GM12874 (cell line): Measurements from ENCODE around the gene EZH2.

Experiments used
- CTCF ChIP-seq: IDR thresholded peaks from 2 replicates; pipeline ENCODE4 v1.5.1; 2011; ENCODE audit warnings: low read depth, mild to moderate bottlenecking, control low read depth, low read length, moderate library complexity; ENCODE audit not compliant: insufficient read depth

EZH2 gene

GRCh38 chr7:148882841-148883265 lies 1.2 kb downstream of the EZH2 start:
- TF ChIP-seq CTCF = no peak

- no peak for TF ChIP-seq CTCF
Observed at GRCh38 chr7:148882192-148882591, 1.9 kb downstream of the EZH2 start.

- TF ChIP-seq CTCF = no peak
Observed at GRCh38 chr7:148878317-148878716, 5.8 kb downstream of the EZH2 start.

GRCh38 chr7:148877517-148877916 lies 6.6 kb downstream of the EZH2 start:
- TF ChIP-seq CTCF = no peak

GRCh38 chr7:148872188-148872587 lies 11.9 kb downstream of the EZH2 start:
- TF ChIP-seq CTCF = no peak

GRCh38 chr7:148871551-148871950 lies 12.5 kb downstream of the EZH2 start:
- TF ChIP-seq CTCF = no peak

GRCh38 chr7:148871030-148871429 lies 13.1 kb downstream of the EZH2 start:
- TF ChIP-seq CTCF = no peak

GRCh38 chr7:148868378-148868674 lies 15.8 kb downstream of the EZH2 start:
- TF ChIP-seq CTCF = no peak
